ENCODE results near the gene ROBO1. TPM values are rescaled to one million over a fixed set of nuclear protein-coding genes. Genes with fewer than 3 reads are reported as not detected.

Gene ROBO1
- total RNA-seq, 1 donor from 2014 or later, result 78.0 TPM

DNA sequence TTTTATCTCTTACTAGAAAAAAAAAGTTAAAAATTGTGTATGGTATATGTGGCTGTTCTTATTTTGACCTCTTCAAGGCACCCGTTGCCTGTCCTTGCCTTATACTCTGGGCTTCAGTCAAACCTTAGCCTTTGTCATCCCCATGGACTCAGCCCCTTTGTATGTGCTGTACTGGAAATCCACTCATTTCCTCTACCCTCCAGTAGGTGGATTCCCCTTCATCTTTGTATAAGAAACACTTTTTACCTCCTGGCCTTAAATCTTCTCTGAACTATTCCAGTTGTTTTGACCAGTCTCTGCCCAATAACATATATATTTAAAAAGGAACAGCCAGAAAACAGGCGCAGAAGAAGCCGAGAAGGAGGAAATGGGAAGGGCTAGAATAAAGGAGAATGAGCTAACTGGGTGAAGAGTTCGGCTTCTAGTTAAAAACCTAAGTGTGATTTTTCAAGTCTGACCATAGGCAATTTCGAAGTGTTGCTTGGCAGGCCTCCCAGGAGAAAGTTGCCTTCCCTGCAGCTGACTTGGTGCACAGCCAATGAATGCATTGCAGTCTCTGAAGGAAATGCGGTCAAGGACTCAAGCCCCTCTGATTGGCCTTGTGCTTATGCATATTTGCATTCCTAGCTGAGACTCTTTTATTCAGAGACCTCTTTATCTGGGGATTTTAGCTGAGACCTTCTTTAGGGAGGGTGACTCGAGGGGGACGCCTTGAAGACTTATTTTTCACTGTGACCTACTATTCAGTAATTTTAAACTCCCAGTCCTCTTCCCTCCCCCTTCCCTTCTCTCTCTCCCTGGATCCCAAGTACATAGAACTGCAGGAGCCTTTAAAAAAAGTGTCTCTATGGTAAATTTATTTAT is 277.4 kb downstream of the ROBO1 start:
- H3K4me1 Mint-ChIP-seq (ENCODE audit: low read depth), result no peaks in the 10 kb centered on the region
- no peaks in the 10 kb centered on the region for H3K27me3 Mint-ChIP-seq
- no peak overlapping the region for H3K27ac Mint-ChIP-seq
- no peak overlapping the region for H3K4me3 Mint-ChIP-seq (ENCODE audit: low read depth)
- peaks cover 3% of the 10 kb centered on the region for H3K9me3 Mint-ChIP-seq (ENCODE audit: low read depth)
- TF ChIP-seq CTCF (IDR thresholded peaks at IDR 0.05; ENCODE audit: unreplicated experiment), result no peak
- no peak for DNase-seq (ENCODE audit: low spot score, unreplicated experiment)
- no peaks in the 10 kb centered on the region for H3K36me3 Mint-ChIP-seq (ENCODE audit: insufficient read depth)

DNA sequence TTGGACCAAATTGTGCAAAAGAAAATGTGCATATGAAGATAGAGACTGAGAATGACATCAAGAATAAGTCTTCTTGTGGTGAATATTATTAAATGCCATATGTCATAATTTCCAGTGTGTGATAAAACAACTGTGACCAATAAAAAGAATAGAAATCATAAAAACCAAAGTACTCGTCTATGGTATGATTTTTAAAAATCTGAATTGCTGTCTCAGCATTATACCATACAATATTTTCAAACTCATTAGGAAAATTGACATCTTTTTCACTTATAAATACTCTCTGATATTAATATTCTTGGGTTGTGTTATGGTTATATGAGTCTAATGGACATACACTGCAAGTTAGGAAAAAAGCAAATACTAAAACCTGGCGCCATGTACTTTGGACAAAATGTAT is 279.4 kb downstream of the ROBO1 start:
- Mint-ChIP-seq H3K27ac (no peak overlapping the region), H3K36me3 (ENCODE audit: insufficient read depth) (no peaks in the 10 kb centered on the region), H3K4me1 (ENCODE audit: low read depth) (no peaks in the 10 kb centered on the region), H3K27me3 (no peaks in the 10 kb centered on the region), H3K4me3 (ENCODE audit: low read depth) (no peak overlapping the region), H3K9me3 (ENCODE audit: low read depth) (no peaks in the 10 kb centered on the region)
- TF ChIP-seq CTCF (IDR thresholded peaks at IDR 0.05; ENCODE audit: unreplicated experiment), result no peak
- no peak for DNase-seq (ENCODE audit: low spot score, unreplicated experiment)

DNA sequence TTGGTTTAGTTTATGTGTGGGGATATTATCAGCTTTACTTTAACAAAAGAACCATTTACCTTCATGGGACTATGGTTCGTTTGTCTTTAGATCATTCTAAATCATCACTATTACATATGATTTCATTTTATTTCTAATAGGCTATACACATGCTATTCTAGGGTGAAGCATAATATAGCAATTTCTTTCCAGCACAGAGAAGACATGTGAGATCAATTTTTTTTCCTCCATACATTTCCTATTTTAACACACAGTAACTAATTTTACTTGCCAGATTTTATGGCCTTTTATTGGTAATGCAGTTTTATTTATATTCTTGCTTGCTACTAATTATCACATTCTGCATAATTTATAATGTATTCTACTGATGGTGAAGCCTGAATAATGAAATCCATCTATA is 287.1 kb downstream of the ROBO1 start:
- Mint-ChIP-seq H3K4me1 (ENCODE audit: low read depth) (no peaks in the 10 kb centered on the region), H3K27ac (no peak overlapping the region), H3K27me3 (no peaks in the 10 kb centered on the region), H3K4me3 (ENCODE audit: low read depth) (no peak overlapping the region), H3K9me3 (ENCODE audit: low read depth) (no peaks in the 10 kb centered on the region), H3K36me3 (ENCODE audit: insufficient read depth) (no peaks in the 10 kb centered on the region)
- no peak for TF ChIP-seq CTCF (IDR thresholded peaks at IDR 0.05; ENCODE audit: unreplicated experiment)
- no peak for DNase-seq (ENCODE audit: low spot score, unreplicated experiment)

DNA sequence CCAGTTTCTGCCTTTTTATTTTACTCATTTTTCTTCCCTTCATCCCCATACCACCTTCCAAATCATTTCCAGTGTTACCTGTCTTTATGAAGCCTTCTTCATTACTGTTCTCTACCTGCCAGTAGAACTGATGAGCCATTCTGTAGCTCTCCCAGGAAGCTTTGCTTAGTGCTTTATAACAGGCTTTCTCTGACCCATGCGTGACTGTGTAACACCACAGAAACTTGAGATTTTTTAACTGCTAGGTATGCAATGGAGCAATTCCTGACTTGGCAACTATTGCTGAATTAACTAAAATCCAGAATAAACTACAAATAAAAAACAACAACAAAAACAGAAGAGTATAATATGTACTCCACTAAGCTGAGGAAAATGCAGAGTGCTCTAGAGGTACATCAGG is 289.2 kb downstream of the ROBO1 start:
- H3K27ac Mint-ChIP-seq, result no peak overlapping the region
- H3K27me3 Mint-ChIP-seq, result no peaks in the 10 kb centered on the region
- no peak overlapping the region for H3K4me3 Mint-ChIP-seq (ENCODE audit: low read depth)

DNA sequence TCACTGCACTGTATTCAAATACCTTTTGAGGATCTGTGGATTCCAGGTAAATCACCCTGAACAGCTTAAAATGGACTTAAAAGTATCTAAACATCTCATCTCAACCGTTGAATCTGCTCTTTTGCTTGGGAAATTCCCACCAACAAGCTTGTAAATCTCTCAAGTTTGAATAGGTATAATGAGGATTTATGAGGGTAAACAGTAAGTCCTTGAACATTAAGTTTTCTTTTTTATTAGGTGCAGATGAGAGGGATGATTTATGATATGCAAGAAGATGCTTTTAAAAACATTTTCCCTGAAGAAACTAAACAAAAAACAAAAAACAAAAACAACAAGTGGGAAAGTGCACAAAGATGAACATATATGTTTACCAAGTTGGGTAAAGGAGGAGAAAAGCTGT is 290.6 kb downstream of the ROBO1 start:
- DNase-seq (ENCODE audit: low spot score, unreplicated experiment), result no peak
- no peak overlapping the region for H3K4me3 Mint-ChIP-seq (ENCODE audit: low read depth)
- no peak overlapping the region for H3K27ac Mint-ChIP-seq
- H3K9me3 Mint-ChIP-seq (ENCODE audit: low read depth), result no peaks in the 10 kb centered on the region
- TF ChIP-seq CTCF (IDR thresholded peaks at IDR 0.05; ENCODE audit: unreplicated experiment), result no peak
- no peaks in the 10 kb centered on the region for H3K4me1 Mint-ChIP-seq (ENCODE audit: low read depth)
- H3K36me3 Mint-ChIP-seq (ENCODE audit: insufficient read depth), result no peaks in the 10 kb centered on the region
- no peaks in the 10 kb centered on the region for H3K27me3 Mint-ChIP-seq

More for the DNA sequence above, 289.2 kb downstream of the ROBO1 start:
- Mint-ChIP-seq H3K9me3 (ENCODE audit: low read depth) (no peaks in the 10 kb centered on the region), H3K36me3 (ENCODE audit: insufficient read depth) (no peaks in the 10 kb centered on the region), H3K4me1 (ENCODE audit: low read depth) (no peaks in the 10 kb centered on the region)
- TF ChIP-seq CTCF (IDR thresholded peaks at IDR 0.05; ENCODE audit: unreplicated experiment), result no peak
- no peak for DNase-seq (ENCODE audit: low spot score, unreplicated experiment)
